Activated CD4-positive, alpha-beta T cell treated with anti-CD3 and anti-CD28 coated beads, Interleukin-2, amount 10 ng/mL, durations not matched to agents 7 days and 5 days (primary cell): ENCODE data around the gene NHSL1. TPM values are rescaled to one million over a fixed set of nuclear protein-coding genes. Genes with fewer than 3 reads are reported as not detected.

Source experiments
- CTCF ChIA-PET: fragments of 350-600 bp; sonication (Branson Sonifier 250); formaldehyde crosslinking; loops from one replicate; lab custom pipeline; 2021; ENCODE audit warnings: antibody characterized with exemption; lab: Charles Lee
- POLR2A ChIA-PET: fragments of 350-600 bp; sonication (Branson Sonifier 250); formaldehyde crosslinking; loops from one replicate; lab custom pipeline; 2021; ENCODE audit warnings: antibody characterized with exemption; lab: Charles Lee
- DNase-seq: peaks from one replicate; pipeline ENCODE4 v3.0.0-alpha.2; 2020
- H3K27ac Mint-ChIP-seq: one replicate; pipeline ENCODE4 v1.8.0; 2021; ENCODE audit warnings: mild to moderate bottlenecking, moderate library complexity, mixed read lengths
- H3K27me3 Mint-ChIP-seq: one replicate; pipeline ENCODE4 v1.8.0; 2021; ENCODE audit warnings: mixed read lengths
- H3K36me3 Mint-ChIP-seq: one replicate; pipeline ENCODE4 v1.8.0; 2021; ENCODE audit warnings: low read depth, mixed read lengths
- H3K4me1 Mint-ChIP-seq: one replicate; pipeline ENCODE4 v1.8.0; 2021; ENCODE audit warnings: mixed read lengths
- H3K4me3 Mint-ChIP-seq: one replicate; pipeline ENCODE4 v1.8.0; 2021; ENCODE audit warnings: mild to moderate bottlenecking, moderate library complexity, mixed read lengths
- H3K9me3 Mint-ChIP-seq: one replicate; pipeline ENCODE4 v1.8.0; 2021; ENCODE audit warnings: mixed read lengths
- total RNA-seq, 2 experiments: library from RNA; stranded (reverse); gene quantifications; one replicate each; pipeline ENCODE4 v1.2.3, GENCODE V29; 2021

The NHSL1 gene
- total RNA-seq, 2 experiments from 2014 or later: 0.22 to 0.54 TPM

GRCh38 chr6:138440758-138441357, 58.4 kb downstream of the NHSL1 start:
- ChIA-PET POLR2A (no interaction called here), CTCF (interaction anchor here (0.7 to 1.4 kb wide), 2 partner anchors 15 to 141 kb away, joined by 3 read pairs; no protein-coding TSS in a partner anchor)
- H3K27ac Mint-ChIP-seq: no peak overlapping the region
- no peaks in the 10 kb centered on the region for H3K9me3 Mint-ChIP-seq
- no peaks in the 10 kb centered on the region for H3K36me3 Mint-ChIP-seq
- no peaks in the 10 kb centered on the region for H3K27me3 Mint-ChIP-seq
- no peak overlapping the region for H3K4me3 Mint-ChIP-seq
- H3K4me1 Mint-ChIP-seq: no peaks in the 10 kb centered on the region
- DNase-seq: no peak

GRCh38 chr6:138440296-138440695, 59.0 kb downstream of the NHSL1 start:
- CTCF ChIA-PET: interaction anchor here (1.4 kb wide), 1 partner anchor 16 kb away, joined by 3 read pairs; no protein-coding TSS in a partner anchor

DNA sequence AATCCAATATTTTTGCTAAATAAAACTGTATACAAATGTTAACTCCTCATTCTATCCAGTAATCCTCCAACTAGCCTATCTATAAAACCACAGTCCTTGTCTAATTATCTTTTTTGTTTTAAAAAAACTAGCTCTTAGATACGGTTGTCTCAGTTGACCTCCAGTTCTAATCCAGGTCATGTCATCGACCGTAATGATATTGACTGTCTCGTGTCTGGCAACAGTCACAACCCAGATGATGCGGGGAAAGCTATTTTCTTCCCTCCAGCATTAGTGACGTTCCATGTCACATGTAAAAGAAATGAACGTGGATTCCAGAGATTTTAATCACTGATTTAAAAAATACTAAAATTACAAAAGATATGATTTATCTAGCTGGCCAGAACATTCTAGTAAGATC, 59.7 kb downstream of the NHSL1 start:
- no peaks in the 10 kb centered on the region for H3K9me3 Mint-ChIP-seq
- H3K4me3 Mint-ChIP-seq: no peak overlapping the region
- CTCF ChIA-PET: no interaction called here
- H3K27me3 Mint-ChIP-seq: no peaks in the 10 kb centered on the region
- H3K27ac Mint-ChIP-seq: no peak overlapping the region
- DNase-seq: no peak
- POLR2A ChIA-PET: no interaction called here
- no peaks in the 10 kb centered on the region for H3K36me3 Mint-ChIP-seq
- no peaks in the 10 kb centered on the region for H3K4me1 Mint-ChIP-seq

More at GRCh38 chr6:138440296-138440695, 59.0 kb downstream of the NHSL1 start:
- DNase-seq: no peak
- Mint-ChIP-seq H3K36me3 (no peaks in the 10 kb centered on the region), H3K27me3 (no peaks in the 10 kb centered on the region), H3K9me3 (no peaks in the 10 kb centered on the region), H3K27ac (no peak overlapping the region), H3K4me1 (no peaks in the 10 kb centered on the region), H3K4me3 (no peak overlapping the region)
- POLR2A ChIA-PET: no interaction called here

DNA sequence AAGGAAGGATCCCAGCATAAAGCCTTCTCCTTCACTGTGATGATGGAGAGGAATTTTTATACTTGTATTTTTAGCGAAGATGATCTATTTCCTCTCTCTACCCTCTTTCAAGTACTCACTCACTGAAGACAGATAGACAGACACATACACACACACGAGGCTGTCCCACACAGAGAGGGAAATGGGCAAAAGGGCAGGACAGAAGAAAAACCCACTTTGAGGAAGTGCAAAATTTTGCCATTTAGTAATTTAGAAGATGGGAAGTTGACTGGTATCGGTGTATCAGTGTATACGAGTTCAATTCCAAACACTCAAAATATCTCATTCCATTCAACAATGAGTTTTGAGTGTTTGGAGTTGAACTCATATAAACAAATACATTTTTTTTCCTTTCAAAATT, 64.4 kb downstream of the NHSL1 start:
- Mint-ChIP-seq H3K36me3 (no peaks in the 10 kb centered on the region), H3K27ac (no peak overlapping the region), H3K9me3 (no peaks in the 10 kb centered on the region), H3K4me3 (no peak overlapping the region), H3K4me1 (no peaks in the 10 kb centered on the region), H3K27me3 (no peaks in the 10 kb centered on the region)
- ChIA-PET CTCF (interaction anchor here (0.6 to 1.5 kb wide), 2 partner anchors 74 to 911 kb away, joined by 3 to 5 read pairs; no protein-coding TSS in a partner anchor), POLR2A (no interaction called here)
- DNase-seq: no peak

GRCh38 chr6:138434096-138434495, 65.2 kb downstream of the NHSL1 start:
- H3K36me3 Mint-ChIP-seq: no peaks in the 10 kb centered on the region
- CTCF ChIA-PET: interaction anchor here (0.6 kb wide), 1 partner anchor 912 kb away, joined by 3 read pairs; no protein-coding TSS in a partner anchor
- no peaks in the 10 kb centered on the region for H3K4me1 Mint-ChIP-seq
- POLR2A ChIA-PET: no interaction called here
- H3K27me3 Mint-ChIP-seq: no peaks in the 10 kb centered on the region
- H3K27ac Mint-ChIP-seq: no peak overlapping the region
- no peak for DNase-seq
- no peak overlapping the region for H3K4me3 Mint-ChIP-seq
- no peaks in the 10 kb centered on the region for H3K9me3 Mint-ChIP-seq

DNA sequence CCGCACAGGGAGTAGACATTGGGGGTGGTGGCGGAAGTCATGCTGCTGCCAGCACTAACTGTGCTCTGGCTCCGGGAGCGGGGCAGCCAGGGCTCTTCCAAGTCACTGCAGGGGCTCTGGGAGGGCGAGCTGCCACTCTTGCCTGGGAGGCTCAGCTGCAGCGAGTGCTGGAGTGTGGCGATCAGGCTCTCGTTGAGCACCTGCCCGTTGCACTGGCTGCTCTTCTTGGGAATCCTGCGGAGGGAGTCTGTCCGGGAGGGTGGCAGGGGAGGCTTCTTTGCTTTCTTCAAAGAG, 67.3 kb downstream of the NHSL1 start:
- POLR2A ChIA-PET: no interaction called here
- no peaks in the 10 kb centered on the region for H3K36me3 Mint-ChIP-seq
- no peaks in the 10 kb centered on the region for H3K4me1 Mint-ChIP-seq
- no peaks in the 10 kb centered on the region for H3K9me3 Mint-ChIP-seq
- no peak overlapping the region for H3K4me3 Mint-ChIP-seq
- no peak overlapping the region for H3K27ac Mint-ChIP-seq
- no peaks in the 10 kb centered on the region for H3K27me3 Mint-ChIP-seq
- no peak for DNase-seq
- CTCF ChIA-PET: no interaction called here

GRCh38 chr6:138431256-138432062, 67.8 kb downstream of the NHSL1 start:
- no peaks in the 10 kb centered on the region for H3K36me3 Mint-ChIP-seq
- POLR2A ChIA-PET: no interaction called here
- CTCF ChIA-PET: interaction anchor here (0.6 to 1.9 kb wide), 3 partner anchors 15 to 106 kb away, joined by 3 to 6 read pairs (median 4); no protein-coding TSS in a partner anchor
- no peaks in the 10 kb centered on the region for H3K27me3 Mint-ChIP-seq
- H3K4me3 Mint-ChIP-seq: no peak overlapping the region
- H3K9me3 Mint-ChIP-seq: no peaks in the 10 kb centered on the region
- peak overlapping the region; percentile 39 for H3K27ac Mint-ChIP-seq
- DNase-seq: no peak
- no peaks in the 10 kb centered on the region for H3K4me1 Mint-ChIP-seq

DNA sequence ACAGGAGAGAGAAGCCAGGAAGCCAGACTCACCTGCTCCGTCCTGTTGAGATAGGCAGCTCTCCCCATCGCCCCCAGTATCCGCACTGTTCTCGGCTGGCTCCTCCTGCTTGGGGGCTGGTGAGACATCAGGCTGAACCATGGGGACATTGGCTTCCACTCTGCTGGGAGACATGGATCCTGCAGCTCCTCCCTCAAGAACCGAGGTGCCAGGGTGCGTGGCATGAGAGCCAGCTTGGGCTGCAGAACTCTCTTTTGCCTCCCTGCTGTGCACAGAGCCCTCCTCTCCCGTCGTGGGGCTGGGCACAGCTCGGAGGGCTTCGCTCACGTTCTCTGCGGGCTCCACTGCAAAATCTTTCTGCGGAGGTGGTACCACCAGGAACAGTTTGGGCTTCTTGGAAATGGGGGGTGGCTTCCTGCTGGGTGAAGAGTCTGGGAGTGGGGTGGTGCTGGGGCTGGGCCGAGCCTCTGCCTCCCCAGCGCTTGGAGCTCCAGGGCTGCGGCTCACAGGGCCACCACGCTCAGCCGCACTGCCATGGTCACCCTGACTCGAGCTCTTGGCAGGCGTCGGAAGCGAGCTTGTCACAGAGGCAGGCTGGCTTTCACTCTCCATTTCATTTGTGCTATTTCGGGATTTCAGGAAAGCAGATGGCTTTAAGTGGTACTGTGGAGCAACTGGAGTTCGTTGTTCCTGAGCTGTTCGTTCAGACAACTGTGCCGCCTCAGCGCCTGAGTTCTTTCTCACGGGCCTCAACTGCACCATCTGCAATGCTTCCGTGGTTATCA, 68.7 kb downstream of the NHSL1 start:
- H3K27me3 Mint-ChIP-seq: no peaks in the 10 kb centered on the region
- no peaks in the 10 kb centered on the region for H3K4me1 Mint-ChIP-seq
- no peak for DNase-seq
- POLR2A ChIA-PET: no interaction called here
- no peak overlapping the region for H3K27ac Mint-ChIP-seq
- no peaks in the 10 kb centered on the region for H3K36me3 Mint-ChIP-seq
- H3K4me3 Mint-ChIP-seq: no peak overlapping the region
- CTCF ChIA-PET: interaction anchor here (0.6 to 1.9 kb wide), 6 partner anchors 16 to 158 kb away, joined by 3 to 6 read pairs (median 4); no protein-coding TSS in a partner anchor
- H3K9me3 Mint-ChIP-seq: no peaks in the 10 kb centered on the region

GRCh38 chr6:138429761-138430160, 69.5 kb downstream of the NHSL1 start:
- CTCF ChIA-PET: interaction anchor here (0.6 to 1.9 kb wide), 8 partner anchors 14 to 159 kb away, joined by 3 to 6 read pairs (median 4); no protein-coding TSS in a partner anchor
- H3K27ac Mint-ChIP-seq: no peak overlapping the region
- H3K36me3 Mint-ChIP-seq: no peaks in the 10 kb centered on the region
- POLR2A ChIA-PET: no interaction called here
- H3K9me3 Mint-ChIP-seq: no peaks in the 10 kb centered on the region
- DNase-seq: no peak
- H3K4me3 Mint-ChIP-seq: no peak overlapping the region
- H3K4me1 Mint-ChIP-seq: no peaks in the 10 kb centered on the region
- no peaks in the 10 kb centered on the region for H3K27me3 Mint-ChIP-seq

DNA sequence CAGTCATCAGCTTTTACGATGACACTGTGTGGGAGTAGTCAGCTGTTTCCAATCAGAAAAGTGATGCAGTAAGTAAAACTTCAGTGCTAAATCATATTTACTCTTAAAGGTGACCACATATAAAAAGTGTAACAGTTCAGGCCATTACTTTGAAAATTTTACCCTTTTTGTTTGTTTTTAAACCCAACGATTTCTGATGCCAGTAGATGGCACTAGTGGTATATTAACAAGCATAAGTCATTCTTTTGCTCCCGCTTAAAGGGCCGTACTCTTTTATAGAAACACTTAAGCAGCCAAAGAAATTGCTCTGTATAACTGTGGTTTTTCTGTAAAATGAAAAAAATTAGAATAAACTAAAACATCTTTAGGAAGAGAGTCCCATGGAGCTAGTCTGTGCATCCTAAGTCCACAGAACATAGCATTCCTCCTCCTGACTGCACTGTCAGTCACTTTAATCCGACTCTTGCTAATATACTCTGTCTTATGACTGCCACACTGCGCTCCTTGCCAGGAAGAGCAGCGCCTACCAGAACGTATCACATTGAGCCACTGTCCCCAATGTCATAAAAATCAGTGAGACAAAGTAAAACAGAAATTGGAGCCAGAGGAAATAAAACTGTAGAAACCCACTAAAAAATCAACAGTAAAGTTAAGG, 70.2 kb downstream of the NHSL1 start:
- Mint-ChIP-seq H3K27me3 (no peaks in the 10 kb centered on the region), H3K27ac (no peak overlapping the region), H3K36me3 (no peaks in the 10 kb centered on the region), H3K9me3 (no peaks in the 10 kb centered on the region), H3K4me1 (no peaks in the 10 kb centered on the region), H3K4me3 (no peak overlapping the region)
- POLR2A ChIA-PET: no interaction called here
- DNase-seq: peak; percentile 35
- CTCF ChIA-PET: interaction anchor here (0.6 to 1.9 kb wide), 6 partner anchors 14 to 160 kb away, joined by 3 to 6 read pairs (median 4); no protein-coding TSS in a partner anchor

- no peak overlapping the region for H3K27ac Mint-ChIP-seq
- no peaks in the 10 kb centered on the region for H3K9me3 Mint-ChIP-seq
- POLR2A ChIA-PET: no interaction called here
- no peaks in the 10 kb centered on the region for H3K27me3 Mint-ChIP-seq
- H3K36me3 Mint-ChIP-seq: no peaks in the 10 kb centered on the region
- CTCF ChIA-PET: interaction anchor here (1.8 to 2.2 kb wide), 2 partner anchors 12 to 81 kb away, joined by 5 to 11 read pairs; no protein-coding TSS in a partner anchor
- no peak for DNase-seq
- H3K4me1 Mint-ChIP-seq: peaks cover 7% of the 10 kb centered on the region
- no peak overlapping the region for H3K4me3 Mint-ChIP-seq
Observed at GRCh38 chr6:138427701-138428100, 71.6 kb downstream of the NHSL1 start.

DNA sequence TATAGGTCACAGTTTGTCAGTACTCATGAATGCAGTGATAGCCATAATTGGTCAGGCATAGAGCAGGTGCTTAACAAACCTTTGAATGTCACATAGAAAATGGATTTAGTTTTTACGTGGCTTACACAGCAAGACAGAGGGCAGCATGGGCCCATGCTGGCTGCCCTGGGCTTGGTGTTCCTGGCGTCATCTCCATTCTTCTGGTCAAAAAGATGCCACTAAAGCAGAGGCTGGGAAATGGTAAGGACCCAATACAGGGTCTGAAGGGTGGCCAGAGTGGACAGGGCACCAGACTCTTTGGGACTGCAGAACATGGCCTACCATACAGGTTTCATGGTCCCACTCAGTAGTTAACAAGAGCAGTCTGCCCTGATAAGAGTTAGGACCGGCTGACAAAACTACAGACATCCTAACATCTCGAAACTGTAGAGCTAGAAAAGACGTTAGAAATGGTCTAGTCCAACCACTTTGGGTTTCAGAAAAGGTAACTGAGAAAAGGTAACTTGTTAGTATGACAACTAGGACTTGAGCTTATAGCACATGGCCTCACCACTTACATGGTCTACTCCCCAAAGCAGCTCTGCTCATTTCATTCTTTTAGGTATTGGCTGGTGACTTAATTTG, 72.7 kb downstream of the NHSL1 start:
- Mint-ChIP-seq H3K9me3 (no peaks in the 10 kb centered on the region), H3K27ac (no peak overlapping the region), H3K27me3 (no peaks in the 10 kb centered on the region), H3K36me3 (no peaks in the 10 kb centered on the region), H3K4me3 (no peak overlapping the region), H3K4me1 (peaks cover 8% of the 10 kb centered on the region)
- ChIA-PET CTCF (interaction anchor here (0.6 to 2.2 kb wide), 3 partner anchors 82 to 137 kb away, joined by 3 to 11 read pairs (median 4); no protein-coding TSS in a partner anchor), POLR2A (no interaction called here)
- DNase-seq: no peak
